T-helper 2 cell (primary cell): ENCODE data around the gene CABP1.
A peak's percentile ranks its signal among the peaks of the same experiment; 100 is the strongest.
"Not testable (repeated sequence)": the region's sequence is repeated elsewhere in the genome, so short reads cannot be mapped to it uniquely, and the experiment has no call there.

ENCODE experiments used
- DNase-seq, 5 experiments: peaks; one replicate each; pipeline versions ENCODE4 v3.0.0 to v3.0.0-alpha.2; 2012 to 2022
- total RNA-seq, 2 donors: gene quantifications; one replicate each; lab custom pipeline; 2026; lab: John Stamatoyannopoulos, UW

The CABP1 gene
- 0 reads per million in 2 donors for total RNA-seq

- peak; percentile 32 to 63 (median 41) for DNase-seq
Measured at GRCh38 chr12:120639771-120640721, at the start of gene CABP1. Gene CABP1, plus strand, starts transcription at chr12:120640626. Its CDS starts 60 bp downstream, at chr12:120640686.

DNA sequence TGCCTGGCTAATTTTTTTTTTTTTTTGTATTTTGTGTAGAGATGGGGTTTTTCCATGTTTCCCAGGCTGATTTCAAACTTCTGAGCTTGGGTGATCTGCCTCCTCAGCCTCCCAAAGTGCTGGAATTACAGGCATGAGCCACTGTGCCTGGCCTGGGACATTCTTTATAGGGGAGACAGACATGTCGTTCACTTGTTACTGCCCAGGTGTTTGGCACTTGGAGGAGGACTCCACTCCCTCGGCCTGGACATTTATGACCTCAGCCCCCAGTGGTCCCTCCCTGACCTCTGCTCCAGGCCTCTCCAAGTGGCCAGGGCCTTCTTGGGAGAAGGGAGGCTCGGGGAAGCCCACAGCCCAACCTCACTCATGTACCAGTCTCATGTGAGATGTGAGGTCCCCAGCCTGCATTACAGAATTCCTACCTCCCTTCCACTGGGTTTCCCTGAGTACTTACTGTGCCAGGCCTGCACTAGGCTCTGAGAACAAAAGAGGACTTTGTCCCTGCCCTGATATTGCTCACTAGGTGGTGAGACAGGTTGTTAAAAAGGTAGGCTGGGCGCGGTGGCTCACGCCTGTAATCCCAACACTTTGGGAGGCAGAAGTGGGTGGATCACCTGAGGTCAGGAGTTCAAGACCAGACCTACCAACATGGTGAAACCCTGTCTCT lies 49.6 kb upstream of the CABP1 start:
- no peak for DNase-seq

DNA sequence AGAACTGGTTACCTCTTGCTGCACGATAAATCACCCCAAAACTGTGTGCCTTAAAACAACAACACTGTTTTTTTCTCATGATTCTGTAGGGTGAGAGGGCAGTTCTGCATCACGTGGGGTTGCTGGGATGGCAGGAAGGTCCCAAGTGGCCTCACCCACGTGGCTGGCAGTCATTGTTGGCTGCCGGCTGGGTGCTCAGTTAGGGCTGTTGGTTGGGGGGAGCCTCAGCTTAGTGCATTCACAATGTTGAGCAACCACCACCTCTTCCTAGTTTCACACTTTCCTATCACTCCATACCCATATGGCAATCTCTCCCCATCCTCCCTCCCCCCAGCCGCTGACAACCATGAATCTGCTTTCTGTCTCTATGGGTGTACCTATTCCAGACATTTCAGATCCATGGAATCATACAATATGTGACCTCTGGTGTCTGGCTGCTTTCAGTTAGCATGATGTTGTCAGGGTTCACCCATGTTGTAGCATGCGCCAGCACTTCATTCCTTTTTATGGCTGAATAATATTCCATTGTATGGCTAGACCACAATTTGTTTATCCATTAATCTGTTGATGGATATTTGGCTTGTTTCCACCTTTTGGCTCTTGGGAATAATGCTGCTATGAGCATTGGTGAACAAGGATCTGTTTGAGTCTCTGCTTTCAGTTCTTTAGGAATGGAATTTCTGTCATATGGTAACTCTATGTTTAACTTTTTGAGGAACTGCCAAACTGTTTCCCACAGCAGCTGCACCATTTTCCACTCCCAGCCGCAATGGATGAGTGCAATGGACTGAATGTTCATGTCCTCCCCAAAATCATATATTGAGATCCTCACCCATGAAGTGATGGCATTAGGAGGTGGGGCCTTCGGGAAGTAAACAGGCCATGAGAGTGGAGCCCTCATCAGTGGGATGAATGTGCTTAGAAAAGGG lies 48.0 kb upstream of the CABP1 start:
- DNase-seq = no peak

DNA sequence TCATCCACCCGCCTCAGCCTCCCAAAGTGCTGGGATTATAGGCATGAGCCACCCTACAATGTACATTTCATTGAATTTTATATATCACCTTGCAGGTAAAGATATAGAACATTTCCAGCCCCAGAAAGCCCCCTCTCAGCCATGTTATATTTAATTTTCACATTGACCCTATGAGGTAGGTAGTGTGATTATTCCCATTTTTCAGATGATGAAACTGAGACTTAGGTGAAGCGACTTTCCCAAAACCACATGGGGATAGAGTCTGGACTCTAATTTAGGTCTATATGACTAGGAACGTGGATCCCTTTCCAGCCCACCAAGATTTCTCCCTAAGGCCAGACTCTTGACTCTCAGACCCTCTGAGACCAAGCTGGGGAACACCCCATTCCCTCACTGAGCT lies 43.5 kb upstream of the CABP1 start:
- no peak for DNase-seq

GRCh38 chr12:120597861-120598260 lies 42.6 kb upstream of the CABP1 start:
- DNase-seq = no peak

GRCh38 chr12:120598674-120599463 lies 41.6 kb upstream of the CABP1 start:
- DNase-seq = no peak

GRCh38 chr12:120599672-120600552 lies 40.5 kb upstream of the CABP1 start:
- no peak for DNase-seq

GRCh38 chr12:120602416-120602815 lies 38.0 kb upstream of the CABP1 start:
- DNase-seq = not testable (repeated sequence)

DNA sequence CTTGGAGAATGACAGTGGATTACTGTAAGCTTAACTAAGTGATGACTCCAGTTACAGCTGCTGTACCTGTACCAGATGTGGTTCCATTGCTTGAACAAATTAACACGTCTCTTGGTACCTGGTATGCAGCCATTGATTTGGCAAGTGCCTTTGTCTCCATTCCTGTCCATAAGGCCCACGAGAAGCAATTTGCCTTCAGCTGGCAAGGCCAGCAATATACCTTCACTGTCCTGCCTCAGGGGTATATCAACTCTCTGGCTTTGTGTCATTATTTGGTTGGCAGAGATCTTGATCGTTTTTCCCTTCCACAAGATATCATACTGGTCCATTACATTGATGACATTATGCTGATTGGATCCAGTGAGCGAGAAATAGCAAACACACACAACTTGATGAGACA lies 29.9 kb upstream of the CABP1 start:
- no peak for DNase-seq

GRCh38 chr12:120611534-120611933 lies 28.9 kb upstream of the CABP1 start:
- DNase-seq = not testable (repeated sequence)

- DNase-seq = no peak
Measured at GRCh38 chr12:120614848-120615247, 25.6 kb upstream of the CABP1 start.

DNA sequence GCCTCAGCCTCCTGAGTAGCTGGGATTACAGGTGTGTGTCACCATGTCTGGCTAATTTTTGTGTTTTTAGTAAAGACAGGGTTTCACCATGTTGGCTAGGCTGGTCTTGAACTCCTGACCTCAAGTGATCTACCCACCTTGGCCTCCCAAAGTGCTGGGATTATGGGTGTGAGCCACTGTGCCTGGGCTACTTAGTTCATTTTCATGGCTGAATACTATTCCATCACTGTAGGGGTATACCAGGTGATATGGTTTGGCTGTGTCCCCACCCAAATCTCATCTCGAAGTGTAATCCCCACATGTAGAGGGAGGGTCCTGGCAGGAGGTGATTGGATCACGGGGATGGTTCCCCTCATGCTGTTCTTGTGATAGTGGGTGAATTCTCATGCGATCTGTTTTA lies 23.2 kb upstream of the CABP1 start:
- not testable (repeated sequence) for DNase-seq

- not testable (repeated sequence) for DNase-seq
Measured at GRCh38 chr12:120617767-120618166, 22.7 kb upstream of the CABP1 start.

DNA sequence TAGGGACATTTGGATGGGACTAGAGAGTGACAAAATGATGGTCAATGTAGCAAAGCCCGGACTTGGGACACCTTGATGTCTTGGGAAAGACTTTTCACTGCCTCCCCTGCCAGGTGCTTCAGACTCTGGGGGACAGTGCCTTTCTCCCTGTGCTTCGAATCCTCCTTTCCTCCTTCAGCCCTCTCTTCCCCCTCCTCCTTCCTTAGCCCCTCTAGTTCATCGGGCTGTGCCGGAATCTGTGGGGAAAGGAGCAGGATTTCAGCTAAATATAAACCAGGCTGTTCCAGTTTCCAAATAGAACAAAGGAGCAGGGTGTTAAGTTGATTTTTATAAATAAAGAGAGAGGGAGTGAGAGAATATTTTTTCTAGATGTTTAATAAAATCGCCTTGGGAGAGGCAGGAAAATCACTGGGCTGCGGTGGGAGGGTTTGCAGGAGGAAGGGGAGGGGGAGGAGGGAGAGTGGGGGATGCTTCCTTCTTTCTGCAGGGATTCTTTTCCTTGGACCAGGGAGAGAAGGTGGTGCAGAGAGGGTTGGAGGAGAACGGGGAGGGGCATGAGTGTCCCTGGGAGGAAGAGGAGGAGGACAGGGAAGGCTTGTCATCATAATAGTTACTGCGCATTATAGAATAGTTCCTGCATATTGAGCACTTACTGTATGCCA lies 21.3 kb upstream of the CABP1 start:
- DNase-seq = no peak

GRCh38 chr12:120620624-120621023 lies 19.8 kb upstream of the CABP1 start:
- no peak for DNase-seq

GRCh38 chr12:120625557-120626419 lies 14.6 kb upstream of the CABP1 start:
- DNase-seq = peak in 1 of 5 experiments; percentile 7

- no peak for DNase-seq
Measured at GRCh38 chr12:120628919-120629318, 11.5 kb upstream of the CABP1 start.

- no peak for DNase-seq
Measured at GRCh38 chr12:120630104-120630892, 10.1 kb upstream of the CABP1 start.
